NCI-H1417 (cell line): Measurements from ENCODE around the gene RNF43.

ENCODE experiments used
- DNase-seq, 3 experiments: peaks; one replicate each; lab custom pipeline; 2025; lab: John Stamatoyannopoulos, UW

The RNF43 gene

DNA sequence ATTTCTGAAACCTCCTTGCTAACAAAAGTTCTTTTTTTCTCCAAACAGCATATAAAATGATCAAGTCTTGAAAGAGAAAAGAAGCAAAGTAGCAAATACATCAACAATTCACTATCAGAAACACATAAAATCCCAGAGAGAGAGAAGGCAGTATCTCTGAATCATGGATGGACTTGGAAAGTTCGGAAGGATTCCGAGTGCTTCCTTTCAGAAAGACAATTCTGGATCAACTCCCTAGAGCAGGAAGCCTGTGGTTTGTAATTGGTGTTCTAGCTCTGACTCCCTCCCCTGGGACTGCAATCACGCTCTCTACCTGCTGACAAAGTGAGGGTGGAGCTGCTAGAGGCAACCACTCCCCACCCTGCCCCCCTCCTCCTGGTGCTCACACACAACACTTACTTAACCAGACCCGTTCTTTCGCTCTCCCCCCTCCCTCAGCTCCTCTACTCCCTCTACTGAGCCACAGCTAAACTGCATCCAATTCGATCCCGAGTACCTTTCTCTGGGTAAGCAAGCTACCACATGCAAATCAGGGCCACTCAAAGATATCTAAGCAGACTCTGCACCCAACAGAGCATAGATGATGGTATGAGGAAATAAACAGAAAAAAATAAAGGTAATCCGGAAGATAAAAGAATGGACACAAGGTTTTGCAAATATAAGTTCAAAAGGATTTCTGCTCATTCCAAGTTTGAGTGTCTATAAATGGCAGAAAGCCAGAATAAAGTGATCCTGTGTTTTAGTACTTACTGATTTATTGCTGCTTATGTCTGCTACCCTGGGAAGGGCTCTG is at the start of gene RNF43:
Gene RNF43 (minus strand): TSS at position 235 of the 793 bp plus-strand sequence. CDS start 1,957 bp downstream, outside the sequence.
- peak; percentile 92 to 98 (median 94) for DNase-seq

GRCh38 chr17:58455491-58455890 is 38.2 kb upstream of the RNF43 start:
- DNase-seq = no peak

- no peak for DNase-seq
Measured at GRCh38 chr17:58452738-58453137, 35.4 kb upstream of the RNF43 start.

DNA sequence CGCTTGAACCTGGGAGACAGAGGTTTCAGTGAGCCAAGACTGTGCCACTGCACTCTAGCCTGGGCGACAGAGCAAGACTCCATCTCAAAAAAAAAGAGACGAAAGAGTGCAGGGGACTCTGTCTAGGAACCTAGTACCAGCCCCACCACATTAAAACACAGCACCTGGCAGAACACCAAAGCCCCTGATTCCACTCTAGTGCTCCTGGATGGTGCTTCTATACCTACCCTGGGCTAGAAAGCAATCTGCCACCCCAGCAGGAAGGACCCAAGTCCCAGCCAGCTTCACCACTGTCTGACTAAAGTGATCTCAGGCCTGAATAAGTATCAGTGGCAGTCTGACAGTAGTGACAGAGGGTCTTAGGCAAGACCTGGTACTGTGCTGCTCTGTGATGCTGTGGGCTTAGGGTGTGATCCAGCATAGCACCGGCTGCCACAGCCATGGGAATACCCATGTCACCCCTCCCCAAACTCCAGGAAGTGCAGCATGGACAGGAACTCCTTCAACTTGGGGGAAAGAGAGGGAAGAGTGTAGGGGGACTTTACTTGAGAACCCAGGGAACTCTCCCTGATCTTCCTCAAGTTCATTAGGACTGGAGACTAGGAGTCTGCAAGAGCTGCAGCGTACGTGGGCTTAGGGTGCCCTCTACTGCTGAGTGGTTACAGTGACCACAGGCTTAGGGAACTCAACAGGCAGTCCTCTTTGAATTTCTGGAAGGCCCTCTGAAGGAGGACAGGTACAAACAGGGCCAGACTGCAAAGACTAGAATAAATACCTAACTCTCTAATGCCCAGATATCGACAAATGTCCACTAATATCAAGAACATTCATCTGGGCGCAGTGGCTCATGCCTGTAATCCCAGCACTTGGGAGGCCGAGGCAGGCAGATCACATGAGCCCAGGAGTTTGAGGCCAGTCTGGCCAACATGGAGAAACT is 30.0 kb upstream of the RNF43 start:
- peak; percentile 67 to 88 (median 71) for DNase-seq

DNA sequence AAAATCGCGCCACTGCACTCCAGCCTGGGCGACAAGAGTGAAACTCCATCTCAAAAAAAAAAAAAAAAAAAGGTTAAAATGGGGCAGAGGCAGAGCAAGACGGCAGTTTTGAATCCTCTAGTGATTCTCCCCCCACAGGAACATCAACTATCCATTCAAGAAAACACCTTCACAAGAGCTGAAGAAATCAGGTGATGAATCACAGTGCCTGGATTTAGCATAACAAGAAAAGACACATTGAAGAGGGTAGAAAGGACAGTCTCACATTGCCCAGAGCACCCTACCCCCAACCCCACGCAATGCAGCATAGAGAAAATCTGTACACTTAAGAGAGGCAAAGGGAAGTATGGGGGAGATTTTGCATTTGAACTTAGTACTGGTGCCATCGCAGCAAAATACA is 28.8 kb upstream of the RNF43 start:
- DNase-seq = no peak

DNA sequence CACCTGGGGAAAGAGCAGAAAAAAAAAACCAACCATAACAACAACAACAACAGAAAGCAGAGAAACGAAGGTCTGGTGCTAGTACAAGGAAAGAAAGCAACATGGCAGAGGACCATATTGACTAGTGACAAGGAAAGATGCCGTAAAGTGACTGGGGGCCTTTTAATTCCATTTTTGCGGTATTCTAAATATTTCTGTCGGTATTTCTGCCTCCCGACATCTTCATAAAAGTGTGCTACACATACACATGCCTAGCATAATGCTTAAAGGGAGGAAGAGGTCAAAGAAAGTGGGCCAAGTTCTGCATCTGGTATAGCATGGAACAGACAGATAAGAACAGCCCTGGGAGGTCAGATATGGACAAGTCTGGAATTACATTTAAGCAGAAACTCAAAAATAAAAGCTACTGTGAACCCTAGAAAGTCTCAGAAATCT is 19.5 kb upstream of the RNF43 start:
- DNase-seq = no peak

DNA sequence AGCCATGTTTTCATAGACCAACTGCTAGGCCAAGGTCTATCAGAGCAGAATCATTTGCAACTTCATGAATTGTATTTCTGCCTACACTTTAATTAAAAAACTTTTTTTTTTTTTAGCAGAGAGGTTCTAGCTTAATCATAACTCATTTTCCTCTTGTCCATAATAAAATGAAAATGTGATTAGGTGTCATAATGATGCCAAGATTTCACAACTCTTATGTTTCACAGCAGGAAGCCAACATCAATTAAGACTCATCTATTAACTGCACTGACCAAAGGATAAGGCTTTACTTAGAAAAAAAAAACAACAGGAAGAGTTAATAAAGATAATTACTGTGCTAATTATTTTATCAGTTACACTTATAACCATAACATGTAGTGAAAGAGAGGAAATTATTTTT is 18.9 kb upstream of the RNF43 start:
- DNase-seq = peak in 1 of 3 experiments; percentile 32

- DNase-seq = no peak
Measured at GRCh38 chr17:58432806-58433573, 15.7 kb upstream of the RNF43 start.

DNA sequence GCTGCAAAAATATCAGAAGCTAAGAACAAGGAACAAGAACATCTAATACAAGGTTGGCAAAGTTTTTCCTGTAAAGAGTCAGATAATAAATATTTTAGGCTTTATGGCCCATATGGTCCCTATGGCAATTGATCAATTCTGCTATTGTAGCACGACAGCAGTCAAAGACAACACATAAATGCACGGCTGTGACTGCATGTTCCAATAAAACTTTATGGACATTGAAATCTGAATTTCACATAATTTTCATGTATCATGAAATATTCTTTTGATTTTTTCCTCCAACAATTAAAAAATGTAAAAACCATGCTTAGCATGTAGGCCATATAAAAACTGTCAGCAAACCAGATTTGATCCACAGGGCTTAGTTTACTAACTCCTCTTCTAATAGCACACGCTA is 10.5 kb upstream of the RNF43 start:
- no peak for DNase-seq

DNA sequence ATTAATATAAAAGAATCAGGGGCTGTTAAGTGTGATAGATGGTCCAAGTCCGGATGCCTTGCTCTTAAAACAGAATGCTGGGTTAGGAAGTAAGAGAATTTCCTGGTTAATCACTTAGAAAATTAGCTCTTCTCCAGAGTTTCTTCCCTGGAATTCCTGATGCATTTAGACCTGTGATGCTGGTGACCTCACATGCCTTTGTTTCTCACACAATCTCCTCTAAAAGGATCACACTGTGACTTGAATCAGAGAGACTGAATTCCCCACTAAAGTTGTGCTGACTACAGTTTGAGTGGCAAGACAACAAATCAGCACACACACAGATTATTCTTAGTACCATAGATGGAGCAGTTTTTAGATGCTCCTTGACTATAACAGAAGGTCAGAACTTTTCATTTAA is 4.4 kb upstream of the RNF43 start:
- no peak for DNase-seq

GRCh38 chr17:58420827-58421226 is 3.5 kb upstream of the RNF43 start:
- DNase-seq = no peak

- DNase-seq = no peak
Measured at GRCh38 chr17:58416937-58417299, 416 bp downstream of the RNF43 start.

GRCh38 chr17:58416396-58416795 is 938 bp downstream of the RNF43 start:
- DNase-seq = no peak

DNA sequence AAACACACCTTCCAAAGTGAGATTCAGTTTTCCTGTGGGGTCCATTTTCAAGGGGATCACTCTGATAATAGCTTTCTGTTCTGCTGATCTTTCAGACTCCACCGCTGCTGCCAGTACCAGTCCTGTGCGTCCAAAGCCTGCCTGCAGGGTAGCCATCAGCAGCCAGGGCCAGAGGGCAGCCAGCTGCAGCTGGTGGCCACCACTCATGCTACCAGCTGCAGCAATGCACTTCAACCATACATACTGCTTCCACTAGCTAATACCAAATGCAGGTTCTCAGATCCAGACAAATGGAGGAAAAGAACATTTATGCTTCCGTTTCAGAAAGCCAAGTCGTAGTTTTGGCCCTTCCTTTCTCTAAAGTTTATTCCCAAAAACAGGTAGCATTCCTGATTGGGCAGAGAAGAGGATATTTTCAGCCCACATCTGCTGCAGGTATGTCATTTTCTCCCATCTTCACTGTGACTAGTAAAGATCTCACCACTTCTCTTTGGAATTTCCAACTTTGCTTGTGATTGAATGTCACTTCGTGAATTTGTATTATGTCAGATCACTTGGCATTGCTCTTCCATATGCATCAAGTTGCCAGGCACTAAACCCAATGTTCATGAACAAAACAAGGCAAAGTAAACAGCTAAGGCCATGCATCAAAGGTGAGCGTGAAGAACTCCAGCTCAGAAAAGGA is 1.8 kb downstream of the RNF43 start:
- peak in 2 of 3 experiments; percentile 44 to 67 for DNase-seq

DNA sequence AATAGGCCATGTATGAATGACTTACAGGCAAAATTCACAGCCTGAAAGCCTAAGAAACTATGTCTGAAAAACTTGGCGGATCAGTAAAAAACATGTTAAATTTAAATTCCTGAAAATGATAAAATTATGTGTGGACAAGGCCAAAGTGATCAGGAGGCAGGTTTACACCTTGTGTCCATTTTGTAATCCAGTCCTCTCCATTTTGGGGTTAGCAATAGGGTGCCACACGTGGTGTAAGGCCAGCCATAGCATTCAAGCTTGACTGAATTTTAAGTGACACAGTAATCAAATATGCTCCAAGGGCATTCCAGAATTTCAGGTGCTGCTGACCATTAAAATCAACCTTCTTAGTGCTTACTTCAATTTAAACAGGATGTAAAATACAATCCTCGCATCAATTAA is 2.7 kb downstream of the RNF43 start:
- DNase-seq = peak in 2 of 3 experiments; percentile 9 to 38

GRCh38 chr17:58413684-58414083 is 3.6 kb downstream of the RNF43 start:
- no peak for DNase-seq

DNA sequence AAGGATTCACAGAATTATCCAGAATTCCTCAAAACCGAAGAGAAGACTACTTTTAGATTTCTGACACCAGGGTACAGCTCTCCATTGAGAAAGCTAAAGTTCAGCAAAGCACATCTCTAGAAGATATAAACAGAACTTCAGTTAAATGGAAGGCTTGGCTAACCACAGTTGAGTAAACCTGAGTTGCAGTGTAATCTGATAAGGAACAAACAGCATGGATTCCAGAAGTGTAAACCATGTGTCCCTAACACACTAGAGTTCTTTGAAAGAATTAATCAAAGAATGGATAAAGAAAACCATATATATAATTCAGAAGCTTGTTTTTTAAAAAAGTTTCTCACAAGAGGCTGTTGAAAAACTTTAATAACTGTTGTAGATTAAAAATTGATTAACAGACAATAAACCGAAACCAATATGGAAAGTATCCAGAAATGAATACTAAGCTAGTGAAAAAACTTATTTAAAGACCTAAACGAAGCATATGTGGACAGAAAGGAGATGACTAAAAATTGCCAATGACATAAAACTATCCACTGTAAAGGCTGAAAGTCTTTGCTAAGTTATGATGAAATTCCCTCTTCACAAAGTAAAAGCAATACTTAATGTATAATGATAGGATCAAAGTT is 4.3 kb downstream of the RNF43 start:
- DNase-seq = no peak

DNA sequence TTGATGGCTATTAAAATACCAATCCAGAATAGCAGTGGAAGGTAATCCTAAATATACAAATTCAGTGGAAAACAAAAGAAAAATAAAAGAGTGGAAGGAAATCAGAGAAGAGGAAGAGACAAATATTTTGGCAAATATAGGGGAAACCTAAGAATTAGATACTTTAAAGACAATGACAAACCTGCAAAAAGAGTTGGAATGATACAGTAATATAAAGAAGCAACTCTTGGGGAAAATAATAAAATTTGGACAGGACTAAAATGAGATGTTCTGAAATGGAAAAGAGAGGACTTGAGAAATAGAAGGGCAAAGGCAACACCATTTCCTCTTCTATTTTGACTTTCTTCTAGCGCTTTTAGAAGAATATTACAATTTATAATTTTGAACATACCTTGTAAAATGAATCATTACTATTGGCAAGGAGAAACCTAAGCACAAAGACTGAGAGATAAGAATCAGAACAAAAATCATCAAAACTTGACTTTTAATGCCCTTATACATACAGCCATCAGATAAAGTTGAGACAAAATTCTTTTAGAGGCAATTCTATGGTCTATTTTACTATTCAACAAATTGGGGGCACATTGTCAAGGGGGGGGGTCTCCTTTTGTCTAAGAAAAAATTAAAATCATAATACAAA is 5.2 kb downstream of the RNF43 start:
- DNase-seq = no peak

DNA sequence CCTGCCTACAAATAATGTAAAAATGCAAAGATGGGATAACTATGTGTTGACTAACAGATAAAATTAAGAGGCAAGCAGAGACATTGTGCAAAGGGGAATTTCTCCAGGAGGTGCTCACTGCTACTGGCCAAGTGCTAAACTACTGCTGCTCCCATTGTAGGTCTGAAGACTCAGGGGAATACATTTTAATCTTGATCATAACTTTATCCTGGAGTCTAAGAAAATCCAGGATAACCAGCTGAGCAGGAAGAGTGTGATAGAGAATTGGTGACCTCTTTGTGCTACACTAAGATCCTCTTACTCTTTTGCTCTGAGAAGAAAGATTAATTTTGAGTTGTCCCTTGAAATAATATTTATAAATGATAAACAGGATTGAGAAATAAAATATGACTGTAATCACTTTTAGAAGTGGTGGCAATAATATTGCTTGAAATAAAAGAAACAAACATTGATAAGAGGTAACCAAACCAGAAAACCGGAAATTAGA is 5.9 kb downstream of the RNF43 start:
- DNase-seq = no peak

GRCh38 chr17:58410714-58411407 is 6.5 kb downstream of the RNF43 start:
- no peak for DNase-seq
